GM23338 (cell line): ENCODE results near the gene PIGH.

Experiments
- CREB1 ChIP-seq: fragments of 250-450 bp; sonication (Bioruptor Pico); IDR thresholded peaks from 2 replicates; pipeline ENCODE4 v1.5.0; 2020; ENCODE audit warnings: low read depth, mild to moderate bottlenecking, moderate library complexity
- EZH2 ChIP-seq: fragments of 200-600 bp; sonication (generic); IDR thresholded peaks from one replicate; pipeline ENCODE4 v1.8.0; 2017; ENCODE audit warnings: antibody characterized with exemption, mild to moderate bottlenecking, low read depth; ENCODE audit not compliant: unreplicated experiment
- EZH2phosphoT487 ChIP-seq: fragments of 200-600 bp; sonication (generic); IDR thresholded peaks from one replicate; pipeline ENCODE4 v1.8.1; 2018; ENCODE audit warnings: antibody characterized with exemption; ENCODE audit not compliant: unreplicated experiment
- JUNB ChIP-seq: IDR thresholded peaks from one replicate; pipeline ENCODE4 v1.6.1; 2016; ENCODE audit warnings: antibody characterized with exemption; ENCODE audit not compliant: unreplicated experiment
- POLR2AphosphoS5 ChIP-seq: IDR thresholded peaks from 2 replicates; pipeline ENCODE4 v1.6.1; 2016; ENCODE audit warnings: antibody characterized with exemption, low read depth
- ZNF114 ChIP-seq: fragments of 250-450 bp; sonication (Bioruptor Pico); IDR thresholded peaks from 2 replicates; pipeline ENCODE4 v1.5.0; 2020; ENCODE audit warnings: mild to moderate bottlenecking, moderate library complexity
- ZNF462 ChIP-seq: fragments of 250-450 bp; sonication (Bioruptor Pico); IDR thresholded peaks from 2 replicates; pipeline ENCODE4 v1.5.0; 2020; ENCODE audit warnings: mild to moderate bottlenecking, moderate library complexity
- TF ChIP-seq, protein P1 (sequence below), 2 experiments: fragments of 200-600 bp in 1 of 2; sonication (generic) in 1 of 2; conservative IDR thresholded peaks; 2 replicates each; pipeline versions ENCODE4 v1.5.1 to v1.6.1; 2016 to 2017; ENCODE audit warnings: antibody characterized with exemption in 2 of 2, low read depth in 2 of 2, mild to moderate bottlenecking in 2 of 2, moderate library complexity in 1 of 2

GRCh38 chr14:67547224-67547780, 52.8 kb downstream of the PIGH start:
- no peak for TF ChIP-seq POLR2AphosphoS5
- TF ChIP-seq, protein P1, sequence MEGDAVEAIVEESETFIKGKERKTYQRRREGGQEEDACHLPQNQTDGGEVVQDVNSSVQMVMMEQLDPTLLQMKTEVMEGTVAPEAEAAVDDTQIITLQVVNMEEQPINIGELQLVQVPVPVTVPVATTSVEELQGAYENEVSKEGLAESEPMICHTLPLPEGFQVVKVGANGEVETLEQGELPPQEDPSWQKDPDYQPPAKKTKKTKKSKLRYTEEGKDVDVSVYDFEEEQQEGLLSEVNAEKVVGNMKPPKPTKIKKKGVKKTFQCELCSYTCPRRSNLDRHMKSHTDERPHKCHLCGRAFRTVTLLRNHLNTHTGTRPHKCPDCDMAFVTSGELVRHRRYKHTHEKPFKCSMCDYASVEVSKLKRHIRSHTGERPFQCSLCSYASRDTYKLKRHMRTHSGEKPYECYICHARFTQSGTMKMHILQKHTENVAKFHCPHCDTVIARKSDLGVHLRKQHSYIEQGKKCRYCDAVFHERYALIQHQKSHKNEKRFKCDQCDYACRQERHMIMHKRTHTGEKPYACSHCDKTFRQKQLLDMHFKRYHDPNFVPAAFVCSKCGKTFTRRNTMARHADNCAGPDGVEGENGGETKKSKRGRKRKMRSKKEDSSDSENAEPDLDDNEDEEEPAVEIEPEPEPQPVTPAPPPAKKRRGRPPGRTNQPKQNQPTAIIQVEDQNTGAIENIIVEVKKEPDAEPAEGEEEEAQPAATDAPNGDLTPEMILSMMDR (conservative IDR thresholded peaks at IDR 0.05; ENCODE audit: low read depth in 2 of 2): no peak
- TF ChIP-seq ZNF114 (CRISPR knock-in tag): no peak
- TF ChIP-seq CREB1 (CRISPR knock-in tag): no peak
- TF ChIP-seq EZH2: no peak
- TF ChIP-seq ZNF462: no peak
- no peak for TF ChIP-seq JUNB
- no peak for TF ChIP-seq EZH2phosphoT487
